Gastrocnemius medialis (tissue), 4 donors: ENCODE measurements around the gene DPPA3. TPM values are rescaled to one million over a fixed set of nuclear protein-coding genes. Genes with fewer than 3 reads are reported as not detected.
A peak's percentile ranks its signal among the peaks of the same experiment; 100 is the strongest.

Experiments used
- ATAC-seq, 2 donors: fragments of 150-250 bp; one replicate each; pipeline ENCODE4 v1.9.1; 2016
- DNase-seq, 2 donors: peaks; one replicate each; pipeline ENCODE4 v3.0.0-alpha.2; 2019
- H3K27ac ChIP-seq, 4 donors: fragments of 200-600 bp; sonication (generic); 1 replicate in 1 of 4; 2 replicates in 3 of 4; pipeline ENCODE4 v1.5.1; 2016 to 2018; ENCODE audit warnings: mild to moderate bottlenecking in 2 of 4, moderate library complexity in 1 of 4
- H3K27me3 ChIP-seq, 3 donors: fragments of 200-600 bp; sonication (generic) in 2 of 3; 1 replicate in 1 of 3; 2 replicates in 2 of 3; pipeline versions ENCODE4 v1.5.1 to v1.6.0; 2016 to 2019; ENCODE audit warnings: mild to moderate bottlenecking in 1 of 3, moderate library complexity in 1 of 3
- H3K36me3 ChIP-seq, 2 donors: fragments of 200-600 bp; sonication (generic) in 1 of 2; one replicate each; pipeline ENCODE4 v1.5.1; 2017 to 2018
- H3K4me1 ChIP-seq, 2 donors: fragments of 200-600 bp; sonication (generic) in 1 of 2; one replicate each; pipeline ENCODE4 v1.5.1; 2016 to 2017; ENCODE audit warnings: mild to moderate bottlenecking in 2 of 2
- H3K4me3 ChIP-seq, 4 donors: fragments of 200-600 bp; sonication (generic) in 3 of 4; 1 replicate in 1 of 4; 2 replicates in 3 of 4; pipeline ENCODE4 v1.5.1; 2016 to 2019; ENCODE audit warnings: mild to moderate bottlenecking in 2 of 4
- H3K9me3 ChIP-seq, 3 donors: fragments of 200-600 bp; sonication (generic) in 2 of 3; 1 replicate in 1 of 3; 2 replicates in 2 of 3; pipeline ENCODE4 v1.5.1; 2016 to 2019
- CTCF ChIP-seq, 5 experiments: fragments of 450-650 bp in 3 of 5; fragments of 200-600 bp in 2 of 5; sonication (generic) in 2 of 5; IDR thresholded peaks in 4 of 5; conservative IDR thresholded peaks in 1 of 5; 1 replicate in 4 of 5; 2 replicates in 1 of 5; pipeline ENCODE4 v1.5.1; 2016 to 2019; ENCODE audit warnings: antibody characterized with exemption in 5 of 5, mild to moderate bottlenecking in 3 of 5, moderate library complexity in 3 of 5
- POLR2A ChIP-seq, 2 donors: fragments of 450-650 bp; IDR thresholded peaks; one replicate each; pipeline ENCODE4 v1.6.1; 2017; ENCODE audit warnings: antibody characterized with exemption in 2 of 2, mild to moderate bottlenecking in 2 of 2, moderate library complexity in 2 of 2
- in situ Hi-C, 4 donors: fragments of 200-750 bp; cut with MboI; loops; one replicate each; pipeline versions ENCODE4 v1.15.0 to v1.8.0; 2017; ENCODE audit warnings: low sequenced_read_pairs in 4 of 4
- intact Hi-C: fragments of 100-400 bp; cut with DNase I; formaldehyde crosslinking; loops from one replicate; pipeline ENCODE4 v1.15.1; 2023; ENCODE audit warnings: low total_unique reads
- total RNA-seq, 4 donors: library from RNA; depleted of rRNA; stranded (reverse); fragments of >200 nt; gene quantifications; one replicate each; pipeline versions ENCODE4 v1.1.0 to v1.2.3, GENCODE V29; 2016

DPPA3 gene
- total RNA-seq, 4 donors from 2014 or later: not detected

GRCh38 chr12:7694556-7695236 lies 16.5 kb upstream of the DPPA3 start:
- ATAC-seq (no peak), DNase-seq (no peak)
- no peaks in the 10 kb centered on the region for H3K27me3 ChIP-seq
- no peaks in the 10 kb centered on the region for H3K4me1 ChIP-seq
- no peak overlapping the region for H3K4me3 ChIP-seq
- TF ChIP-seq CTCF (IDR thresholded peaks at IDR 0.05 in 4 of 5, conservative IDR thresholded peaks at IDR 0.05 in 1 of 5) (no peak), POLR2A (IDR thresholded peaks at IDR 0.05) (no peak)
- no peaks in the 10 kb centered on the region for H3K36me3 ChIP-seq
- in situ Hi-C loops: no loop called here
- H3K9me3 ChIP-seq: no peaks in the 10 kb centered on the region
- intact Hi-C loops: no loop called here
- no peak overlapping the region for H3K27ac ChIP-seq

- in situ Hi-C loops: no loop called here
- Histone ChIP-seq H3K9me3 (no peaks in the 10 kb centered on the region), H3K4me3 (no peak overlapping the region), H3K4me1 (no peaks in the 10 kb centered on the region), H3K27ac (peak overlapping the region in 1 of 4 donors; percentile 18), H3K36me3 (no peaks in the 10 kb centered on the region), H3K27me3 (no peaks in the 10 kb centered on the region)
- intact Hi-C loops: no loop called here
- ATAC-seq (peak in 1 of 2 donors; percentile 33), DNase-seq (no peak)
- TF ChIP-seq POLR2A (IDR thresholded peaks at IDR 0.05): no peak
- TF ChIP-seq CTCF (IDR thresholded peaks at IDR 0.05 in 4 of 5, conservative IDR thresholded peaks at IDR 0.05 in 1 of 5): no peak
Observed at GRCh38 chr12:7695237-7695560, 16.0 kb upstream of the DPPA3 start.

- Histone ChIP-seq H3K4me1 (no peaks in the 10 kb centered on the region), H3K36me3 (no peaks in the 10 kb centered on the region), H3K27me3 (no peaks in the 10 kb centered on the region), H3K27ac (peak within 1 kb of the TSS in 1 of 4 donors; percentile 18), H3K9me3 (no peaks in the 10 kb centered on the region), H3K4me3 (no peak within 1 kb of the TSS)
- intact Hi-C loops: no loop called here
- ATAC-seq: no peak
- DNase-seq: no peak
- TF ChIP-seq CTCF (IDR thresholded peaks at IDR 0.05 in 4 of 5, conservative IDR thresholded peaks at IDR 0.05 in 1 of 5) (no peak), POLR2A (IDR thresholded peaks at IDR 0.05) (no peak)
- in situ Hi-C loops: no loop called here
Observed at GRCh38 chr12:7695566-7696197, 15.6 kb upstream of the DPPA3 start, which contains the start of gene GDF3. Gene GDF3, minus strand, starts transcription at chr12:7695775. Its CDS starts 47 bp downstream, at chr12:7695728.

GRCh38 chr12:7705846-7706245 lies 5.4 kb upstream of the DPPA3 start:
- Histone ChIP-seq H3K4me3 (no peak overlapping the region), H3K9me3 (no peaks in the 10 kb centered on the region), H3K4me1 (no peaks in the 10 kb centered on the region), H3K27me3 (no peaks in the 10 kb centered on the region), H3K27ac (no peak overlapping the region), H3K36me3 (no peaks in the 10 kb centered on the region)
- intact Hi-C loops (no loop called here), in situ Hi-C loops (no loop called here)
- TF ChIP-seq CTCF (IDR thresholded peaks at IDR 0.05 in 4 of 5, conservative IDR thresholded peaks at IDR 0.05 in 1 of 5) (no peak), POLR2A (IDR thresholded peaks at IDR 0.05) (no peak)
- ATAC-seq (no peak), DNase-seq (no peak)
